Measurements from ENCODE around the gene MRPS17.
A peak's percentile ranks its signal among the peaks of the same experiment; 100 is the strongest.
"Not testable (repeated sequence)": the region's sequence is repeated elsewhere in the genome, so short reads cannot be mapped to it uniquely, and the experiment has no call there.

MRPS17 gene

GRCh38 chr7:55951637-55952351 is at the start of gene MRPS17:
Gene MRPS17 (plus strand): TSS chr7:55951877. CDS start chr7:55953196, 1,319 bp downstream.
- Mint-ChIP-seq H3K9me3 (no peaks in the 10 kb centered on the region), H3K27ac (peak within 1 kb of the TSS; percentile 92), H3K4me1 (peaks cover 23% of the 10 kb centered on the region), H3K36me3 (peaks cover 20% of the 10 kb centered on the region), H3K4me3 (peak within 1 kb of the TSS; percentile 87), H3K27me3 (no peaks in the 10 kb centered on the region)
- CTCF ChIA-PET = interaction anchor here (0.9 kb wide), 1 partner anchor 9 kb away, joined by 3 read pairs; no protein-coding TSS in a partner anchor
- peak; percentile 97 for DNase-seq

DNA sequence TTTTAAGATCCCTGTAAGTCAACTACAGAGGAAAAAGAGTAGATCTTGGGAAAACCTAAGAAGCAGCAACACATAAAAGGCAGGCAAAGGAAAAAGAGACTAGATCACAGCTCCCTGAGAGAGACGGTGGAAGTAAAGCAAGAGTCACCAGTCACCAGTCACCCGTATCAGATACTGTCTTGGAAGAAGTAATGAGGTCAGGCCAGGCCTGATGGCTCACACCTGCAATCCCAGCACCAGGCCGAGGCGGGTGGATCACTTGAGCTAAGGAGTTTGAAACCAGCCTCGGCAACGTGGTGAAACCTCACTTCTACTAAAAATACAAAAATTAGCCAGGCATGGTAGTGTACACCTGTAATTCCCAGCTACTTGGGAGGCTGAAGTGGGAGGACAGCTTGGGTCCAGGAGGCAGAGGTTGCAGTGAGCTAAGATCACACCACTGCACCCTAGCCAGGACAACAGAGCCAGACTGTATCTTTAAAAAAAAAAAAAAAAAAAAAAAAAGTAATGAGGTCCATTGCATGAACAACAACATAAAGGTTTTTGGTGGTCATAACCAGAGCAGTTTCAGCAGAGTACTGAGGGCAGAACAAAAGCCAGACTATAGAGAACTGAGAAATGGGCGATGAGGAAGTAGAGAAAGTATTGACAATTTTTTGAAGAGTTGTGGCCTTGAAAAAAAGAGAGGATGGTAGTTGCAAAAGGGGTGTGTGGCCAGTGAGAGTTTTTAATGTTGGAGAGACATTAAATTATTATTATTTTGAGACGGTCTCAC is 47.5 kb upstream of the MRPS17 start:
- CTCF ChIA-PET = no interaction called here
- Mint-ChIP-seq H3K9me3 (peaks cover 10% of the 10 kb centered on the region), H3K27ac (no peak overlapping the region), H3K27me3 (no peaks in the 10 kb centered on the region), H3K36me3 (peaks cover 1% of the 10 kb centered on the region), H3K4me1 (no peaks in the 10 kb centered on the region), H3K4me3 (no peak overlapping the region)
- no peak for DNase-seq

GRCh38 chr7:55912748-55913158 is 38.9 kb upstream of the MRPS17 start:
- H3K4me1 Mint-ChIP-seq = peaks cover 2% of the 10 kb centered on the region
- no peaks in the 10 kb centered on the region for H3K27me3 Mint-ChIP-seq
- H3K36me3 Mint-ChIP-seq = peaks cover 2% of the 10 kb centered on the region
- no peak overlapping the region for H3K27ac Mint-ChIP-seq
- no peak for DNase-seq
- CTCF ChIA-PET = no interaction called here
- no peak overlapping the region for H3K4me3 Mint-ChIP-seq
- no peaks in the 10 kb centered on the region for H3K9me3 Mint-ChIP-seq

- Mint-ChIP-seq H3K27me3 (no peaks in the 10 kb centered on the region), H3K36me3 (no peaks in the 10 kb centered on the region), H3K27ac (no peak overlapping the region), H3K4me3 (no peak overlapping the region), H3K9me3 (peaks cover 2% of the 10 kb centered on the region), H3K4me1 (no peaks in the 10 kb centered on the region)
- CTCF ChIA-PET = no interaction called here
- DNase-seq = no peak
These were observed 33.9 kb upstream of the MRPS17 start for GRCh38 chr7:55917771-55918170.

DNA sequence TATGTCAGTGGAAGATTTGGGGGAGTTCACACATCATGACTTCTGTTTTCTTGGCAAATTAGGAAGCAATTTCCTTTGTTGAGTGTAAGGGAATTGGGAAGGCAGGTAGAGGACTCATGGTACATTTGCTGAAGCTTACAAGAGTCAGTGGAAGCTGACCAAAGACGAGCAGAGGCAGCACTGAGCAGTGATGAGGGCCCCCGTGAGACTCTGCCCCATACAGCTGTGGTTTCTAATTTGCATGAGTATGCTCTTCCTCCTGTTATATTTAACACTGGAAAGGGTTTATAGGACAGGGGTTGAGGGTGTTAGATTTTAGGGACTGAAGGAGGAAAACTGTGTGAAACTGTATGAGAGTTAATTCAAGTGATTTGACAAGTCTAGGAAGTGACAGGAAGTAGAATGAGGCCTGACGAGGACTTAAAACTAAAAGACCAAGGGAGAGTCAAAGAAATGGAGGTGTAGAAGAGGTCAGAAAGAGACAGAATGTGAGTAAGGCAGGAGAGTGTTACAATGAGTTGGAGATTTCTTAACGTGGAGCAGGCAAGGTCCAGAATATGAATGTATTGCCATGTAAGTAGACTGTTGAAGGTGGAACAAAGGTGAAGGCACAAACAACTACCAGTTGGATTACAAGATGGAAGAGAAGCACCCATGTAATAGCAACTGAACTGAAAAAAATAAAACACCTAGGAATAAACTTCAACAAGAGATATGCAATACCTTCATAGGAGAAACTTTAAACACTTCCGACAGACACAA is 23.5 kb upstream of the MRPS17 start:
- CTCF ChIA-PET = no interaction called here
- no peaks in the 10 kb centered on the region for H3K36me3 Mint-ChIP-seq
- H3K9me3 Mint-ChIP-seq = peaks cover 3% of the 10 kb centered on the region
- H3K27ac Mint-ChIP-seq = no peak overlapping the region
- no peaks in the 10 kb centered on the region for H3K27me3 Mint-ChIP-seq
- DNase-seq = no peak
- no peak overlapping the region for H3K4me3 Mint-ChIP-seq
- H3K4me1 Mint-ChIP-seq = no peaks in the 10 kb centered on the region

- Mint-ChIP-seq H3K4me1 (no peaks in the 10 kb centered on the region), H3K36me3 (no peaks in the 10 kb centered on the region), H3K27ac (no peak overlapping the region), H3K9me3 (peaks cover 9% of the 10 kb centered on the region), H3K27me3 (no peaks in the 10 kb centered on the region), H3K4me3 (no peak overlapping the region)
- DNase-seq = no peak
- CTCF ChIA-PET = no interaction called here
These were observed 20.1 kb upstream of the MRPS17 start for GRCh38 chr7:55931421-55932151.

GRCh38 chr7:55939514-55940123 is 12.1 kb upstream of the MRPS17 start:
- DNase-seq = no peak
- H3K27me3 Mint-ChIP-seq = no peaks in the 10 kb centered on the region
- no peak overlapping the region for H3K4me3 Mint-ChIP-seq
- CTCF ChIA-PET = no interaction called here
- no peaks in the 10 kb centered on the region for H3K4me1 Mint-ChIP-seq
- no peak overlapping the region for H3K27ac Mint-ChIP-seq
- H3K36me3 Mint-ChIP-seq = peaks cover 5% of the 10 kb centered on the region
- H3K9me3 Mint-ChIP-seq = peaks cover 38% of the 10 kb centered on the region

DNA sequence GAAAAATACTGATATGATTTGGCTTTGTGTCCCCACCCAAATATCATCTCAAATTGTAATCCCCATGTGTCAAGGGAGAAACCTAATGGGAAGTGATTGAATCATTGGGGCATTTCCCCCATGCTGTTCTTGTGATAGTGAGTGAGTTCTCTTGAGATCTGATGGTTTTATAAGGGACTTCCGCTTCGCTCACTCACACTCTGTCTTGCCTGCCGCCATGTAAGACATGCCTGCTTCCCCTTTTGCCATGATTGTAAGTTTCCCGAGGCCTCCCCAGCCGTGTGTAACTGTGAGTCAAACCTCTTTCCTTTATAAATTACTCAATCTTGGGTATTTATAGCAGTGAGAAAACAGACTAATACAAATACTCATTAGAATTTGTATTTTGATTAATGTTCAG is 5.1 kb upstream of the MRPS17 start:
- Mint-ChIP-seq H3K9me3 (peaks cover 15% of the 10 kb centered on the region), H3K27ac (no peak overlapping the region), H3K36me3 (no peaks in the 10 kb centered on the region), H3K4me1 (peaks cover under 1% of the 10 kb centered on the region), H3K4me3 (no peak overlapping the region), H3K27me3 (no peaks in the 10 kb centered on the region)
- DNase-seq = no peak
- CTCF ChIA-PET = no interaction called here

GRCh38 chr7:55952352-55952671 is 635 bp downstream of the MRPS17 start:
- Mint-ChIP-seq H3K4me1 (peaks cover 23% of the 10 kb centered on the region), H3K4me3 (peak overlapping the region; percentile 87), H3K27ac (peak overlapping the region; percentile 92), H3K36me3 (peaks cover 21% of the 10 kb centered on the region)
- CTCF ChIA-PET, H3K27me3 Mint-ChIP-seq, DNase-seq, H3K9me3 Mint-ChIP-seq: not testable (repeated sequence)

GRCh38 chr7:55953707-55954475 is 2.2 kb downstream of the MRPS17 start:
- Mint-ChIP-seq H3K27me3 (no peaks in the 10 kb centered on the region), H3K36me3 (peaks cover 22% of the 10 kb centered on the region), H3K9me3 (no peaks in the 10 kb centered on the region), H3K4me3 (peak overlapping the region; percentile 87), H3K4me1 (peaks cover 23% of the 10 kb centered on the region), H3K27ac (peak overlapping the region; percentile 92)
- no peak for DNase-seq
- CTCF ChIA-PET = no interaction called here

GRCh38 chr7:55957190-55957589 is 5.5 kb downstream of the MRPS17 start:
- Mint-ChIP-seq H3K36me3 (peaks cover 17% of the 10 kb centered on the region), H3K9me3 (no peaks in the 10 kb centered on the region), H3K4me3 (no peak overlapping the region), H3K27ac (no peak overlapping the region), H3K27me3 (no peaks in the 10 kb centered on the region), H3K4me1 (peaks cover 17% of the 10 kb centered on the region)
- DNase-seq = no peak
- CTCF ChIA-PET = no interaction called here

GRCh38 chr7:55962014-55962413 is 10.3 kb downstream of the MRPS17 start:
- H3K4me3 Mint-ChIP-seq = no peak overlapping the region
- peaks cover 22% of the 10 kb centered on the region for H3K4me1 Mint-ChIP-seq
- DNase-seq = no peak
- CTCF ChIA-PET = interaction anchor here (1.7 kb wide), 1 partner anchor 320 kb away, joined by 6 read pairs; no protein-coding TSS in a partner anchor
- H3K9me3 Mint-ChIP-seq = no peaks in the 10 kb centered on the region
- peaks cover 4% of the 10 kb centered on the region for H3K36me3 Mint-ChIP-seq
- H3K27me3 Mint-ChIP-seq = no peaks in the 10 kb centered on the region
- H3K27ac Mint-ChIP-seq = no peak overlapping the region

DNA sequence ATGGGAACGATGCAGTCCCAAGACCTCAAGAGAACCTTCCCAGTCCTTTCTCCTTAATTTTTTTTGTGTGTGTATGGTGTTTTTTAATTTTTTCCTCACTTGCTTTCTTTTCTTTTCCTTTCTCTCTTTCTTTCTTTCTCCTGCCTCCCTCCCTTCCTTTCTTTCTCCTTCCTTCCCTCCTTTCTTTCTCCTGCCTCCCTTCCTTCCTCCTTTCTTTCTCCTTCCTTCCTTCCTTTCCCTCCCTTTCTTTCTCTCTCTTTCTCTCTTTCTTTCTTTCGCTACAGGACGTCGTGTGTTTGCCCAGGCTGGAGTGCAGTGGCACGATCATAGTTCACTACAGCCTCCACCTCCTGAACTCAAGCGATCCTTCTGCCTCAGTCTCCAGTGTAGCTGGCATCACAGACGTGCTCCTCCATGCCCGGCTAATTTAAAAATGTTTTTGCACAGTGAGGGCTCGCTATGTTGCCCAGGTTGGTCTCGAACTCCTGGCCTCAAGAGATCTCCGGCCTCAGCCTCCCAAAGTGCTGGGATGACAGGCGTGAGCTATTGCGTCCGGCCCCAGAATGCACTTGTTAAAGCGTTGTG is 12.0 kb downstream of the MRPS17 start:
- CTCF ChIA-PET = interaction anchor here (0.6 to 1.7 kb wide), 6 partner anchors 15 to 370 kb away, joined by 3 to 5 read pairs (median 4); no protein-coding TSS in a partner anchor
- Mint-ChIP-seq H3K9me3 (no peaks in the 10 kb centered on the region), H3K36me3 (peaks cover 4% of the 10 kb centered on the region), H3K4me3 (peak overlapping the region; percentile 75), H3K27ac (peak overlapping the region; percentile 88), H3K27me3 (no peaks in the 10 kb centered on the region), H3K4me1 (peaks cover 22% of the 10 kb centered on the region)
- no peak for DNase-seq
